ENCODE data around the gene CNTNAP4.

Gene CNTNAP4

GRCh38 chr16:76241755-76242154, 35.4 kb upstream of the CNTNAP4 start:
- no peak for ATAC-seq
- no peak for TF ChIP-seq GLIS3 (CRISPR knock-in tag; IDR thresholded peaks at IDR 0.05)
- no peak for TF ChIP-seq ZFP30 (CRISPR knock-in tag; IDR thresholded peaks at IDR 0.05)
- no peak for TF ChIP-seq ZC3H10 (CRISPR knock-in tag; IDR thresholded peaks at IDR 0.05)
- TF ChIP-seq CSRNP3 (CRISPR knock-in tag; IDR thresholded peaks at IDR 0.05) = no peak
- TF ChIP-seq OSR1 (CRISPR knock-in tag; IDR thresholded peaks at IDR 0.05) = no peak
- TF ChIP-seq TCF4 (CRISPR knock-in tag; IDR thresholded peaks at IDR 0.05; ENCODE audit: borderline replicate concordance) = no peak

- ATAC-seq = no peak
- TF ChIP-seq RARB (CRISPR knock-in tag; IDR thresholded peaks at IDR 0.05) = no peak
- TF ChIP-seq CSDC2 (CRISPR knock-in tag; IDR thresholded peaks at IDR 0.05) = no peak
- TF ChIP-seq ZNF8 (CRISPR knock-in tag; IDR thresholded peaks at IDR 0.05) = no peak
- TF ChIP-seq ZNF565 (CRISPR knock-in tag; conservative IDR thresholded peaks at IDR 0.05; ENCODE audit: low read depth) = no peak
- no peak for TF ChIP-seq TOX (CRISPR knock-in tag; IDR thresholded peaks at IDR 0.05; ENCODE audit: borderline replicate concordance)
- no peak for TF ChIP-seq ESRRG (CRISPR knock-in tag; IDR thresholded peaks at IDR 0.05)
- TF ChIP-seq ZFP3 (CRISPR knock-in tag; IDR thresholded peaks at IDR 0.05) = no peak
- no peak for TF ChIP-seq POU6F1 (CRISPR knock-in tag; IDR thresholded peaks at IDR 0.05; ENCODE audit: borderline replicate concordance, low read depth)
- TF ChIP-seq TSHZ2 (CRISPR knock-in tag; IDR thresholded peaks at IDR 0.05) = no peak
- no peak for TF ChIP-seq CREB5 (CRISPR knock-in tag; IDR thresholded peaks at IDR 0.05; ENCODE audit: low read depth)
- no peak for TF ChIP-seq ARNTL (CRISPR knock-in tag; IDR thresholded peaks at IDR 0.05; ENCODE audit: borderline replicate concordance, low read depth)
- no peak for TF ChIP-seq ZFP30 (CRISPR knock-in tag; IDR thresholded peaks at IDR 0.05)
- TF ChIP-seq BACH2 (CRISPR knock-in tag; IDR thresholded peaks at IDR 0.05; ENCODE audit: borderline replicate concordance) = no peak
- TF ChIP-seq PATZ1 (CRISPR knock-in tag; IDR thresholded peaks at IDR 0.05; ENCODE audit: borderline replicate concordance) = no peak
- no peak for TF ChIP-seq SNAI2 (CRISPR knock-in tag; IDR thresholded peaks at IDR 0.05)
- no peak for TF ChIP-seq GLIS3 (CRISPR knock-in tag; IDR thresholded peaks at IDR 0.05)
- no peak for TF ChIP-seq ZC3H10 (CRISPR knock-in tag; IDR thresholded peaks at IDR 0.05)
- TF ChIP-seq CSRNP3 (CRISPR knock-in tag; IDR thresholded peaks at IDR 0.05) = no peak
- TF ChIP-seq OSR1 (CRISPR knock-in tag; IDR thresholded peaks at IDR 0.05) = no peak
- no peak for TF ChIP-seq TCF4 (CRISPR knock-in tag; IDR thresholded peaks at IDR 0.05; ENCODE audit: borderline replicate concordance)
Measured at GRCh38 chr16:76243620-76244019, 33.6 kb upstream of the CNTNAP4 start.

All from SK-N-SH treated with all-trans-retinoic acid at 6 μM for 48 hours (cell line).